ENCODE measurements around the gene PRAC2.
"Not testable (repeated sequence)": the region's sequence is repeated elsewhere in the genome, so short reads cannot be mapped to it uniquely, and the experiment has no call there.

PRAC2 gene

GRCh38 chr17:48715496-48716399 is 7.2 kb upstream of the PRAC2 start:
- ChIA-PET POLR2A (no interaction called here), CTCF (interaction anchor here (0.6 to 4.0 kb wide), 4 partner anchors 9 to 163 kb away, joined by 3 to 27 read pairs (median 14); partner anchors contain the start of gene PRAC2)
- DNase-seq (ENCODE audit: low read depth, low spot score): no peak
- no peak overlapping the region for H3K4me3 ChIP-seq (ENCODE audit: low read depth, low read length)
- TF ChIP-seq CTCF (IDR thresholded peaks at IDR 0.05; ENCODE audit: insufficient read depth, low read length, missing control alignments): no peak

- CTCF ChIA-PET: interaction anchor here (0.7 to 4.0 kb wide), 5 partner anchors 8 to 162 kb away, joined by 3 to 27 read pairs (median 12); partner anchors contain the start of gene HOXB13
- H3K4me3 ChIP-seq (ENCODE audit: low read depth, low read length); POLR2A ChIA-PET; DNase-seq (ENCODE audit: low read depth, low spot score): not testable (repeated sequence)
Measured at GRCh38 chr17:48716549-48716948, 6.4 kb upstream of the PRAC2 start.

- H3K4me3 ChIP-seq (ENCODE audit: low read depth, low read length): no peak overlapping the region
- no peak for TF ChIP-seq CTCF (IDR thresholded peaks at IDR 0.05; ENCODE audit: insufficient read depth, low read length, missing control alignments)
- CTCF ChIA-PET: interaction anchor here (1.1 to 19.2 kb wide), 8 partner anchors 10 to 584 kb away, joined by 3 to 353 read pairs (median 8); partner anchors contain the start of gene HOXB13
- DNase-seq (ENCODE audit: low read depth, low spot score): no peak
- POLR2A ChIA-PET: no interaction called here
Measured at GRCh38 chr17:48717367-48718226, 5.4 kb upstream of the PRAC2 start.

GRCh38 chr17:48718227-48718760 is 4.7 kb upstream of the PRAC2 start:
- ChIA-PET CTCF (interaction anchor here (0.6 to 19.2 kb wide), 8 partner anchors 9 to 164 kb away, joined by 3 to 353 read pairs (median 8); partner anchors contain the start of gene HOXB13), POLR2A (no interaction called here)
- TF ChIP-seq CTCF (IDR thresholded peaks at IDR 0.05; ENCODE audit: insufficient read depth, low read length, missing control alignments): no peak
- H3K4me3 ChIP-seq (ENCODE audit: low read depth, low read length): 0 out of 2 replicates have a peak overlapping the region, but pooled peaks have one; percentile 6
- DNase-seq (ENCODE audit: low read depth, low spot score): no peak

GRCh38 chr17:48718761-48719641 is 4.0 kb upstream of the PRAC2 start:
- peak overlapping the region; percentile 6; the same call in 1 of the 2 replicates for H3K4me3 ChIP-seq (ENCODE audit: low read depth, low read length)
- no peak for DNase-seq (ENCODE audit: low read depth, low spot score)
- POLR2A ChIA-PET: no interaction called here
- CTCF ChIA-PET: interaction anchor here (0.6 to 19.2 kb wide), 14 partner anchors 8 to 170 kb away, joined by 3 to 353 read pairs (median 4); partner anchors contain the start of gene HOXB13
- TF ChIP-seq CTCF (IDR thresholded peaks at IDR 0.05; ENCODE audit: insufficient read depth, low read length, missing control alignments): no peak
